NCI-H748 (cell line): ENCODE data around the gene HSD17B3.
"Not testable (repeated sequence)": the region's sequence is repeated elsewhere in the genome, so short reads cannot be mapped to it uniquely, and the experiment has no call there.

Experiments used
- DNase-seq: peaks from one replicate; lab custom pipeline; 2025; ENCODE audit not compliant: unreplicated experiment; lab: John Stamatoyannopoulos, UW

HSD17B3 gene

GRCh38 chr9:96309850-96310249, 7.9 kb upstream of the HSD17B3 start:
- DNase-seq, result no peak

- not testable (repeated sequence) for DNase-seq
These were observed 5.0 kb upstream of the HSD17B3 start for GRCh38 chr9:96306958-96307357.

GRCh38 chr9:96305171-96305570, 3.2 kb upstream of the HSD17B3 start:
- DNase-seq, result no peak

GRCh38 chr9:96304230-96304629, 2.3 kb upstream of the HSD17B3 start:
- DNase-seq, result no peak

- no peak for DNase-seq
These were observed 2.2 kb downstream of the HSD17B3 start for GRCh38 chr9:96299823-96300222.

GRCh38 chr9:96294159-96294545, 7.8 kb downstream of the HSD17B3 start:
- DNase-seq, result no peak

GRCh38 chr9:96293498-96294158, 8.3 kb downstream of the HSD17B3 start:
- peak; percentile 3 for DNase-seq

GRCh38 chr9:96289392-96289791, 12.6 kb downstream of the HSD17B3 start:
- DNase-seq, result no peak

GRCh38 chr9:96281641-96282040, 20.3 kb downstream of the HSD17B3 start:
- DNase-seq, result no peak

GRCh38 chr9:96279932-96280331, 22.0 kb downstream of the HSD17B3 start:
- no peak for DNase-seq

- no peak for DNase-seq
These were observed 27.0 kb downstream of the HSD17B3 start for GRCh38 chr9:96274939-96275338.

GRCh38 chr9:96270236-96270744, 31.7 kb downstream of the HSD17B3 start:
- no peak for DNase-seq

GRCh38 chr9:96258967-96259366, 43.0 kb downstream of the HSD17B3 start:
- DNase-seq, result peak; percentile 91

GRCh38 chr9:96256800-96257199, 45.2 kb downstream of the HSD17B3 start:
- no peak for DNase-seq

- DNase-seq, result no peak
These were observed 46.3 kb downstream of the HSD17B3 start for GRCh38 chr9:96255698-96256097.

- DNase-seq, result no peak
These were observed 48.8 kb downstream of the HSD17B3 start for GRCh38 chr9:96253059-96253696.

GRCh38 chr9:96251451-96251850, 50.5 kb downstream of the HSD17B3 start:
- DNase-seq, result no peak

- no peak for DNase-seq
These were observed 52.2 kb downstream of the HSD17B3 start for GRCh38 chr9:96249746-96250145.

GRCh38 chr9:96246267-96246671, 55.7 kb downstream of the HSD17B3 start:
- no peak for DNase-seq

- peak; percentile 11 for DNase-seq
These were observed 56.6 kb downstream of the HSD17B3 start for GRCh38 chr9:96245399-96245798.

GRCh38 chr9:96243778-96244177, 58.2 kb downstream of the HSD17B3 start:
- DNase-seq, result no peak

- DNase-seq, result no peak
These were observed 59.2 kb downstream of the HSD17B3 start for GRCh38 chr9:96242811-96243210.

- DNase-seq, result no peak
These were observed 60.6 kb downstream of the HSD17B3 start for GRCh38 chr9:96241391-96241809.
